ENCODE results near the gene EIF1. TPM values are rescaled to one million over a fixed set of nuclear protein-coding genes. Genes with fewer than 3 reads are reported as not detected.
A peak's percentile ranks its signal among the peaks of the same experiment; 100 is the strongest.

EIF1 gene
- total RNA-seq, 1 donor from 2014 or later: 1,088 TPM

DNA sequence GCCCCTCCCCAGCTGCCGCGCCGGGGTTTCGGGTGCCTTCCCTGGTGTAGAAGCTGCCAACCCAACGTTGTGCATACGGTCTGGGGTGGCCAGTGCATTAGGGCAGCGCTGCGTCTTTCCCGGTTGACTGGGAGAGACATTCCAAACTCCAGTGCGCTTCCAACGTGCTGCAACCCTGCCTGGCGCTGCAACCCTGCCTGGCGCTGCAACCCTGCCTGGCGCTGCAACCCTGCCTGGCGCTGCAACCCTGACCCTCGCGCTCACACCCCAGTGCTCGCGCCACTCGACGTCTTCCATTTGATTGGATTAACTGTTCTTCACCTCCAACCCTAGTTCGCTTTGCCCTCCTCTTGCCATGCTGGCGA lies 46.2 kb downstream of the EIF1 start:
- H3K36me3 Mint-ChIP-seq (ENCODE audit: unreplicated experiment): no peaks in the 10 kb centered on the region
- peaks cover 18% of the 10 kb centered on the region for H3K27me3 Mint-ChIP-seq (ENCODE audit: unreplicated experiment)
- H3K4me3 Mint-ChIP-seq (ENCODE audit: unreplicated experiment): peak overlapping the region; percentile 84
- no peak overlapping the region for H3K27ac Mint-ChIP-seq (ENCODE audit: unreplicated experiment)
- peaks cover 2% of the 10 kb centered on the region for H3K9me3 Mint-ChIP-seq (ENCODE audit: unreplicated experiment)
- DNase-seq: peak; percentile 30
- TF ChIP-seq, protein P1, sequence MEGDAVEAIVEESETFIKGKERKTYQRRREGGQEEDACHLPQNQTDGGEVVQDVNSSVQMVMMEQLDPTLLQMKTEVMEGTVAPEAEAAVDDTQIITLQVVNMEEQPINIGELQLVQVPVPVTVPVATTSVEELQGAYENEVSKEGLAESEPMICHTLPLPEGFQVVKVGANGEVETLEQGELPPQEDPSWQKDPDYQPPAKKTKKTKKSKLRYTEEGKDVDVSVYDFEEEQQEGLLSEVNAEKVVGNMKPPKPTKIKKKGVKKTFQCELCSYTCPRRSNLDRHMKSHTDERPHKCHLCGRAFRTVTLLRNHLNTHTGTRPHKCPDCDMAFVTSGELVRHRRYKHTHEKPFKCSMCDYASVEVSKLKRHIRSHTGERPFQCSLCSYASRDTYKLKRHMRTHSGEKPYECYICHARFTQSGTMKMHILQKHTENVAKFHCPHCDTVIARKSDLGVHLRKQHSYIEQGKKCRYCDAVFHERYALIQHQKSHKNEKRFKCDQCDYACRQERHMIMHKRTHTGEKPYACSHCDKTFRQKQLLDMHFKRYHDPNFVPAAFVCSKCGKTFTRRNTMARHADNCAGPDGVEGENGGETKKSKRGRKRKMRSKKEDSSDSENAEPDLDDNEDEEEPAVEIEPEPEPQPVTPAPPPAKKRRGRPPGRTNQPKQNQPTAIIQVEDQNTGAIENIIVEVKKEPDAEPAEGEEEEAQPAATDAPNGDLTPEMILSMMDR (IDR thresholded peaks at IDR 0.05; ENCODE audit: partially characterized antibody, unreplicated experiment): no peak
- H3K4me1 Mint-ChIP-seq (ENCODE audit: low read depth, unreplicated experiment): peaks cover 4% of the 10 kb centered on the region

DNA sequence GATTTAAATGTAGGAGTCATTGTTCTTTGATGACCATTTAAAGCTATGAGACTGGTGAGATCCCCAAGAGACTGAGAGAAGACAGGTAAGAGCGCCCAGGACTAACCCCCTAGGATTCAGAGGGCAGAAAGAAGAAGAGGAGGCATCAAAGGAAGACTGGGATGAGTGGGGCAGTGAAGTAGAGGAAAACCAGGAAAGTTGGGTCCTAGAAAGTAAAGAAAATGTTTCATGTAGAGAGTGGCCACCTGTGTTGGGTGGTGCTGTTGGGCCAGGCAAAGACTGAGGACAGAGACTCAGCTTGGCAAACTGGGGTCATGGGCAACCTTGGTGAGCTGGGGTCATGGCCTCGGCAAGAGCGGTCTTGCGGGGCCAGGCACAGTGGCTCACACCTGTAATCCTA lies 47.1 kb downstream of the EIF1 start:
- Mint-ChIP-seq H3K4me3 (ENCODE audit: unreplicated experiment) (no peak overlapping the region), H3K4me1 (ENCODE audit: low read depth, unreplicated experiment) (peaks cover 4% of the 10 kb centered on the region), H3K36me3 (ENCODE audit: unreplicated experiment) (no peaks in the 10 kb centered on the region), H3K27ac (ENCODE audit: unreplicated experiment) (no peak overlapping the region), H3K9me3 (ENCODE audit: unreplicated experiment) (peaks cover 2% of the 10 kb centered on the region), H3K27me3 (ENCODE audit: unreplicated experiment) (peaks cover 18% of the 10 kb centered on the region)
- DNase-seq: no peak
- TF ChIP-seq, protein P1 (IDR thresholded peaks at IDR 0.05; ENCODE audit: partially characterized antibody, unreplicated experiment): no peak

DNA sequence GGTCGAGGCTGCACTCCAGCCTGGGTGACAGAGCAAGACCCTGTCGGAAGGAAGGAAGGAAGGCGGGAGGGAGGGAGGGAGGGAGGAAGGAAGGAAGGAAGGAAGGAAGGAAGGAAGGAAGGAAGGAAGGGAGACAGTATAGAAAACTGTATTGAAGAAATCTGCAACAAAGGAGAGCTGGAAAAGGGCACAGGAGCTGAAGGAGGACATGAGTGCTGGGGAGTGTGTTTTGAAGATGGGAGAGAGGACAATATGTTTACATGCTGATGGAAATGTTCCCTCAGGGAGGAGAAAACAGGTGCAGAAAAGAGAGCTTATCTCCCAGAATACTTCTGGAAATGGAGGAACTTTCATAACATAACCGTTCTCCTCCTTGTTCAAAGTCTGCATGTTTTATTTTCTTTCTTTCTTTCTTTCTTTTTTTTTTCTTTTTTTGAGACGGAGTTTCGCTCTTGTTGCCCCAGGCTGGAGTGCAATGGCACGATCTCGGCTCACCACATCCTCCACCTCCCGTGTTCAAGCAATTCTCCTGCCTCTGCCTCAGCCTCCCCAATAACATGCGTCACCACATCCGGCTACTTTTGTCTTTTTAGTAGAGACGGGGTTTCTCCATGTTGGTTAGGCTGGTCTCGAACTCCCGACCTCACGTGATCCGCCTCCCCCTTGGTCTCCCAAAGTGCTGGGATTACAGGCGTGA lies 48.4 kb downstream of the EIF1 start:
- Mint-ChIP-seq H3K4me3 (ENCODE audit: unreplicated experiment) (no peak overlapping the region), H3K4me1 (ENCODE audit: low read depth, unreplicated experiment) (peaks cover 4% of the 10 kb centered on the region), H3K9me3 (ENCODE audit: unreplicated experiment) (no peaks in the 10 kb centered on the region), H3K27me3 (ENCODE audit: unreplicated experiment) (peaks cover 15% of the 10 kb centered on the region), H3K27ac (ENCODE audit: unreplicated experiment) (no peak overlapping the region), H3K36me3 (ENCODE audit: unreplicated experiment) (no peaks in the 10 kb centered on the region)
- no peak for DNase-seq
- TF ChIP-seq, protein P1 (IDR thresholded peaks at IDR 0.05; ENCODE audit: partially characterized antibody, unreplicated experiment): no peak

DNA sequence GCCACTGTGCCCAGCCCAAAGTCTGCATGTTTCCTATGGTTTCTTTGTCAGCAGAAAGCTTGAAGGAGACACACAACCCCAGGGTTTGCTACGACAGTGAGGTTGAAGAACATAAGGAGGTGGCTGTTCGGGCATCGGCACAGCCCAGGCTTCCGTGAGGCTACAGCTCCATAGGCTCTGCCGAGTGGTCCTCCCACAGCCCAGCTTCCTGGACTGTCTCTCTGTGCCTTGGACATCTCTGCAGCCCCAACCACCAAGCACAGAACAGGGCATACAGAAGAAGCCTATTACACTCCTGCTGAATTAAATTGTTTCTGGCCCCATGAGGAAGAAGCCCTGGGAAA lies 49.0 kb downstream of the EIF1 start:
- Mint-ChIP-seq H3K4me3 (ENCODE audit: unreplicated experiment) (no peak overlapping the region), H3K9me3 (ENCODE audit: unreplicated experiment) (no peaks in the 10 kb centered on the region), H3K27ac (ENCODE audit: unreplicated experiment) (no peak overlapping the region), H3K4me1 (ENCODE audit: low read depth, unreplicated experiment) (peaks cover 3% of the 10 kb centered on the region), H3K36me3 (ENCODE audit: unreplicated experiment) (no peaks in the 10 kb centered on the region), H3K27me3 (ENCODE audit: unreplicated experiment) (peaks cover 11% of the 10 kb centered on the region)
- no peak for DNase-seq
- TF ChIP-seq, protein P1 (IDR thresholded peaks at IDR 0.05; ENCODE audit: partially characterized antibody, unreplicated experiment): no peak

DNA sequence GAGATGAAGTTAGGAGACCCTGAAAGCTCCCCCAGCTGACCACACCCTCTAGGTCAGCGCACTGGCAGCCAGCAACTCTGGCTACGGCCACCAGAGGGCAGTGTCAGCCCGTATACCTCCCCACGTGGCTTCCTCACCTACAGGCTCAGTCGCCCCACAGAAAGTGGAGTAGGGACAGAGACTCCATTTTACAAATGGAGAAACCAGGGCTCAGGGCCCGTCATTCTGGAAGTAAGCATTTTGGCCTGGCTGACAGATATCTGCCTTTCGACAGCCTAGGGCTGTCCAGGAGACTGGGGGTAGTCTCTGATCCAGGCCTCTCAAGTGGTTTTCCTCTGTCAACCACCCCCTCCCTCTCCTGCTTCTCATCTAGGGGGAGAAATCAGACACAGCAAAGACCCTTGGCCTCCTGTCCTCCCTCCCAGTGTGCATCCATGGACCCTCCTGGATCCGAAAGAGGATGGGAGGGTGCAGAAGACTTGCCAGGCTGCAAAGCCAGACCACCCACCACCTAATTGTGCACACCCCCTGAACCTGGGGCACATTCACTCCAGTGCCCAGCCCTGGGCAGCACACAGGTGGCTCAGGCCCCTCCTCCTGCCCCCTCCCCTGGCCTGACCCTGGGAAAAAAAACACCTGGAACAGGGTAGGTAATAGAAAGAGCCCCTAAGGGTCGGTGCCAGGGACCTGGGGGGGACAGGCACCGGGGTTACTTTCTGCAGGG lies 49.6 kb downstream of the EIF1 start:
- Mint-ChIP-seq H3K27me3 (ENCODE audit: unreplicated experiment) (peaks cover 11% of the 10 kb centered on the region), H3K4me3 (ENCODE audit: unreplicated experiment) (no peak overlapping the region), H3K4me1 (ENCODE audit: low read depth, unreplicated experiment) (peaks cover 2% of the 10 kb centered on the region), H3K9me3 (ENCODE audit: unreplicated experiment) (no peaks in the 10 kb centered on the region), H3K36me3 (ENCODE audit: unreplicated experiment) (no peaks in the 10 kb centered on the region), H3K27ac (ENCODE audit: unreplicated experiment) (no peak overlapping the region)
- TF ChIP-seq, protein P1 (IDR thresholded peaks at IDR 0.05; ENCODE audit: partially characterized antibody, unreplicated experiment): peak; percentile 96
- peak; percentile 90 for DNase-seq

Measured in glutamatergic neuron (in vitro differentiated cells).